ENCODE results near the gene DCAF12.
"Not testable (repeated sequence)": the region's sequence is repeated elsewhere in the genome, so short reads cannot be mapped to it uniquely, and the experiment has no call there.

DCAF12 gene

GRCh38 chr9:34046784-34047379 is 79.6 kb downstream of the DCAF12 start:
- Histone ChIP-seq H3K27ac (no peak overlapping the region), H3K4me3 (no peak overlapping the region), H3K27me3 (no peaks in the 10 kb centered on the region), H3K9me3 (no peaks in the 10 kb centered on the region), H3K36me3 (no peaks in the 10 kb centered on the region), H3K4me1 (peaks cover 0 to 20% (median 17%) of the 10 kb centered on the region in 4 donors)
- TF ChIP-seq CTCF (IDR thresholded peaks at IDR 0.05) = no peak
- DNase-seq = no peak
- intact Hi-C loops (cut with DNase I; ENCODE audit: low total_unique reads) = loop anchor here (5.0 kb wide), 1 partner anchor 230 kb away; the partner anchor contains the start of gene UBE2R2

- TF ChIP-seq CTCF (IDR thresholded peaks at IDR 0.05) = no peak
- intact Hi-C loops (cut with DNase I; ENCODE audit: low total_unique reads) = loop anchor here (5.0 kb wide), 1 partner anchor 229 kb away; the partner anchor contains the start of gene UBE2R2
- Histone ChIP-seq H3K9me3 (no peaks in the 10 kb centered on the region), H3K4me3 (no peak overlapping the region), H3K36me3 (peaks cover 0 to 5% (median under 1%) of the 10 kb centered on the region in 3 donors), H3K27me3 (no peaks in the 10 kb centered on the region), H3K27ac (no peak overlapping the region), H3K4me1 (peaks cover 0 to 20% (median 17%) of the 10 kb centered on the region in 4 donors)
- no peak for DNase-seq
Observed at GRCh38 chr9:34045903-34046302, 80.6 kb downstream of the DCAF12 start.

GRCh38 chr9:34042074-34042473 is 84.4 kb downstream of the DCAF12 start:
- H3K4me3 ChIP-seq; H3K36me3 ChIP-seq; H3K9me3 ChIP-seq; DNase-seq; H3K4me1 ChIP-seq; intact Hi-C loops (cut with DNase I; ENCODE audit: low total_unique reads); H3K27me3 ChIP-seq; H3K27ac ChIP-seq: not testable (repeated sequence)

- intact Hi-C loops (cut with DNase I; ENCODE audit: low total_unique reads) = loop anchor here (5.0 kb wide), 1 partner anchor 1383 kb away; no protein-coding TSS in a partner anchor
- H3K27me3 ChIP-seq, H3K27ac ChIP-seq, H3K4me3 ChIP-seq, DNase-seq, H3K36me3 ChIP-seq, H3K9me3 ChIP-seq, H3K4me1 ChIP-seq: not testable (repeated sequence)
Observed at GRCh38 chr9:34038851-34039250, 87.6 kb downstream of the DCAF12 start.

- Histone ChIP-seq H3K4me3 (no peak overlapping the region), H3K4me1 (peaks cover 0 to 4% (median 0%) of the 10 kb centered on the region in 4 donors), H3K27me3 (no peaks in the 10 kb centered on the region), H3K36me3 (peaks cover 0 to 6% (median 5%) of the 10 kb centered on the region in 3 donors), H3K9me3 (no peaks in the 10 kb centered on the region), H3K27ac (no peak overlapping the region)
- DNase-seq = no peak
- TF ChIP-seq CTCF (IDR thresholded peaks at IDR 0.05) = no peak
- intact Hi-C loops (cut with DNase I; ENCODE audit: low total_unique reads) = loop anchor here (5.0 kb wide), 1 partner anchor 1385 kb away; no protein-coding TSS in a partner anchor
Observed at GRCh38 chr9:34037626-34038025, 88.9 kb downstream of the DCAF12 start.

GRCh38 chr9:34036625-34037024 is 89.9 kb downstream of the DCAF12 start:
- Histone ChIP-seq H3K36me3 (peaks cover 0 to 6% (median 3%) of the 10 kb centered on the region in 3 donors), H3K4me3 (no peak overlapping the region), H3K4me1 (peaks cover 0 to 4% (median 0%) of the 10 kb centered on the region in 4 donors), H3K9me3 (no peaks in the 10 kb centered on the region), H3K27me3 (no peaks in the 10 kb centered on the region), H3K27ac (no peak overlapping the region)
- no peak for TF ChIP-seq CTCF (IDR thresholded peaks at IDR 0.05)
- DNase-seq = no peak
- intact Hi-C loops (cut with DNase I; ENCODE audit: low total_unique reads) = loop anchor here (5.0 kb wide), 1 partner anchor 1386 kb away; no protein-coding TSS in a partner anchor

Data from tibial artery (tissue), 4 donors.